Mammary epithelial cell (primary cell): ENCODE results near the gene PABPC1L.

Source experiments
- CTCF ChIP-seq, 2 donors: IDR thresholded peaks in 1 of 2; conservative IDR thresholded peaks in 1 of 2; 2 replicates each; pipeline ENCODE4 v1.5.1; 2011 to 2012; ENCODE audit warnings: inconsistent platforms in 2 of 2, low read length in 2 of 2, mild to moderate bottlenecking in 2 of 2, control low read depth in 1 of 2, low read depth in 1 of 2; ENCODE audit not compliant: insufficient read depth in 1 of 2; ENCODE audit errors: extremely low read depth in 1 of 2
- EZH2 ChIP-seq: IDR thresholded peaks from 2 replicates; pipeline ENCODE4 v1.6.1; 2012; ENCODE audit warnings: low read length, inconsistent platforms, borderline replicate concordance

- TF ChIP-seq EZH2 = no peak
- TF ChIP-seq CTCF (conservative IDR thresholded peaks at IDR 0.05 in 1 of 2, IDR thresholded peaks at IDR 0.05 in 1 of 2; ENCODE audit: extremely low read depth in 1 of 2, insufficient read depth in 1 of 2, low read depth in 1 of 2, low read length in 2 of 2) = no peak
Measured at GRCh38 chr20:44959082-44959637, 49.3 kb downstream of the PABPC1L start.
